Left ventricle myocardium inferior (tissue), 1 donor: Measurements from ENCODE around the gene FRMD3. TPM values are rescaled to one million over a fixed set of nuclear protein-coding genes. Genes with fewer than 3 reads are reported as not detected.

Source experiments
- DNase-seq: peaks from one replicate; pipeline ENCODE4 v3.0.0-alpha.2; 2020
- H3K27ac ChIP-seq: fragments of 200-600 bp; replicated peaks from 2 replicates; pipeline ENCODE4 v1.8.0; 2021
- H3K27me3 ChIP-seq: fragments of 200-600 bp; 2 replicates; pipeline ENCODE4 v1.8.0; 2021; ENCODE audit warnings: low read depth
- H3K36me3 ChIP-seq: fragments of 200-600 bp; 2 replicates; pipeline ENCODE4 v1.8.0; 2021
- H3K4me1 ChIP-seq: fragments of 200-600 bp; 2 replicates; pipeline ENCODE4 v1.8.0; 2021
- H3K4me3 ChIP-seq: fragments of 200-600 bp; 2 replicates; pipeline ENCODE4 v1.8.0; 2021; ENCODE audit warnings: mild to moderate bottlenecking, moderate library complexity
- H3K9me3 ChIP-seq: fragments of 200-600 bp; replicated peaks from 2 replicates; pipeline ENCODE4 v1.8.0; 2021
- CTCF ChIP-seq: fragments of 200-600 bp; IDR thresholded peaks from 2 replicates; pipeline ENCODE4 v1.8.0; 2021; ENCODE audit warnings: antibody characterized with exemption, mild to moderate bottlenecking, borderline replicate concordance
- intact Hi-C: fragments of 100-400 bp; cut with micrococcal nuclease; formaldehyde crosslinking; loops from one replicate; pipeline ENCODE4 v1.11.0; 2022
- total RNA-seq: library from RNA; stranded (reverse); fragmentation: NEBNext Ultra II Directional; extraction: Animal tissue kit (Norgen Biotek cat#: 25700); gene quantifications from one replicate; pipeline ENCODE4 v1.2.1, GENCODE V29; 2021
- donor health status: DM: no; HTN: yes; CAD: no; lungs with severe emphysema.

Gene FRMD3
- total RNA-seq, 1 donor from 2014 or later, result 131 TPM

- Histone ChIP-seq H3K9me3 (no peaks in the 10 kb centered on the region), H3K27ac (no peak overlapping the region), H3K4me1 (peaks cover 24% of the 10 kb centered on the region), H3K36me3 (peaks cover 15% of the 10 kb centered on the region), H3K27me3 (no peaks in the 10 kb centered on the region), H3K4me3 (no peak overlapping the region)
- DNase-seq, result no peak
- intact Hi-C loops, result no loop called here
- TF ChIP-seq CTCF, result no peak
Measured at GRCh38 chr9:83274787-83275186, 263.4 kb downstream of the FRMD3 start.

- H3K4me1 ChIP-seq, result peaks cover 49% of the 10 kb centered on the region
- no peak overlapping the region for H3K4me3 ChIP-seq
- TF ChIP-seq CTCF, result no peak
- H3K36me3 ChIP-seq, result peaks cover 15% of the 10 kb centered on the region
- intact Hi-C loops, result no loop called here
- peak overlapping the region; percentile 21 for H3K27ac ChIP-seq
- H3K27me3 ChIP-seq, result no peaks in the 10 kb centered on the region
- no peaks in the 10 kb centered on the region for H3K9me3 ChIP-seq
- DNase-seq, result no peak
Measured at GRCh38 chr9:83271665-83272071, 266.5 kb downstream of the FRMD3 start.

- peaks cover 54% of the 10 kb centered on the region for H3K4me1 ChIP-seq
- no peak overlapping the region for H3K4me3 ChIP-seq
- H3K36me3 ChIP-seq, result peaks cover 8% of the 10 kb centered on the region
- intact Hi-C loops, result no loop called here
- peak overlapping the region; percentile 89 for H3K27ac ChIP-seq
- H3K9me3 ChIP-seq, result no peaks in the 10 kb centered on the region
- no peak for DNase-seq
- TF ChIP-seq CTCF, result no peak
- no peaks in the 10 kb centered on the region for H3K27me3 ChIP-seq
Measured at GRCh38 chr9:83270116-83270515, 268.1 kb downstream of the FRMD3 start.

- intact Hi-C loops, result no loop called here
- H3K27ac ChIP-seq, result peak overlapping the region; percentile 89
- H3K4me1 ChIP-seq, result peaks cover 76% of the 10 kb centered on the region
Measured at GRCh38 chr9:83267741-83268140, 270.5 kb downstream of the FRMD3 start.

GRCh38 chr9:83266666-83267496 lies 271.3 kb downstream of the FRMD3 start:
- TF ChIP-seq CTCF, result no peak
- H3K9me3 ChIP-seq, result no peaks in the 10 kb centered on the region
- peak overlapping the region; percentile 89 for H3K27ac ChIP-seq
- H3K4me3 ChIP-seq, result peak overlapping the region; percentile 61
- no peaks in the 10 kb centered on the region for H3K27me3 ChIP-seq
- intact Hi-C loops, result no loop called here
- no peaks in the 10 kb centered on the region for H3K36me3 ChIP-seq
- H3K4me1 ChIP-seq, result peaks cover 80% of the 10 kb centered on the region
- peak; percentile 56 for DNase-seq

More at GRCh38 chr9:83267741-83268140, 270.5 kb downstream of the FRMD3 start:
- no peaks in the 10 kb centered on the region for H3K9me3 ChIP-seq
- no peak for TF ChIP-seq CTCF
- H3K36me3 ChIP-seq, result no peaks in the 10 kb centered on the region
- no peaks in the 10 kb centered on the region for H3K27me3 ChIP-seq
- no peak for DNase-seq
- no peak overlapping the region for H3K4me3 ChIP-seq
